T follicular helper cell (primary cell): Measurements from ENCODE around the gene RNF5.
"Not testable (repeated sequence)": the region's sequence is repeated elsewhere in the genome, so short reads cannot be mapped to it uniquely, and the experiment has no call there.

Experiments used
- DNase-seq: peaks from one replicate; pipeline ENCODE4 v3.0.0-alpha.2; 2020; ENCODE audit warnings: low read depth
- total RNA-seq, 2 experiments: gene quantifications; one replicate each; lab custom pipeline; 2026; lab: John Stamatoyannopoulos, UW

RNF5 gene, protein sequence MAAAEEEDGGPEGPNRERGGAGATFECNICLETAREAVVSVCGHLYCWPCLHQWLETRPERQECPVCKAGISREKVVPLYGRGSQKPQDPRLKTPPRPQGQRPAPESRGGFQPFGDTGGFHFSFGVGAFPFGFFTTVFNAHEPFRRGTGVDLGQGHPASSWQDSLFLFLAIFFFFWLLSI
- 37.6 to 39.5 reads per million in 2 experiments for total RNA-seq

DNA sequence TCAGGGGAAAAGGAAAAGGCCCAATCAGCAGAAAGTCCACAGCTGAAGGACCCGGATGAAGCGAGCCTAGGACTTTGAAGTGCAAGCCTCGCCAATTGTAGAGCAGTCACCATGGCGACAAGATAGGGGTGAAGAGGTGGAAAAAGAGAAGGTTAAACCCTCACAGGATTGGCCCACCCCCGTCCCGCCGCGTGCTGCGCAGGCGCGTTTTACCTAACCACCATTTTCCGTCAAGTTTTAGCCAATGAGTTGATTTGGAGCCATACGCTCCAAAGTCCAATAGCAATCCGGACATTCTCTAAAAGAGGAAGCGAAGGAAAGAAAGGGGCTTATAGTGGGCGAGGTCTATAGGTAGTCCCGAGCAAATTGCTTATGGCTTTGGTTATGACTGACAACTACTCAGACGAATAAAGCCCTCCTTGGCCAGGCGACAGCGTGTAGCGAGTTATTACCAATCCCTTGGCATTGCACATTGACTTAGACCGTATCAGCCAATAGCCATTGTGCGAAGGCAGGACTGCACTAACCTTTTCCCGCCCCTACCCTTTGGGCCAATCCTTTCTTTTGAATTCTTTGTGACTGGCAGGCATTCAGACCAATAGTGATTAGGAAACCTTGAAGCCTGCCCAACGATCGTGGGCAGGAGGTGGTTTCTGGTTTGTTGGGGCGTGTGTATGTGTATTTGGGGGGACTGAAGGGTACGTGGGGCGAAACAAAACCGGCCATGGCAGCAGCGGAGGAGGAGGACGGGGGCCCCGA, at the start of gene RNF5:
Gene RNF5, plus strand, starts transcription at position 618 of the 759 bp plus-strand sequence. Its CDS starts 107 bp downstream, at position 725.
- peak; percentile 93 for DNase-seq

DNA sequence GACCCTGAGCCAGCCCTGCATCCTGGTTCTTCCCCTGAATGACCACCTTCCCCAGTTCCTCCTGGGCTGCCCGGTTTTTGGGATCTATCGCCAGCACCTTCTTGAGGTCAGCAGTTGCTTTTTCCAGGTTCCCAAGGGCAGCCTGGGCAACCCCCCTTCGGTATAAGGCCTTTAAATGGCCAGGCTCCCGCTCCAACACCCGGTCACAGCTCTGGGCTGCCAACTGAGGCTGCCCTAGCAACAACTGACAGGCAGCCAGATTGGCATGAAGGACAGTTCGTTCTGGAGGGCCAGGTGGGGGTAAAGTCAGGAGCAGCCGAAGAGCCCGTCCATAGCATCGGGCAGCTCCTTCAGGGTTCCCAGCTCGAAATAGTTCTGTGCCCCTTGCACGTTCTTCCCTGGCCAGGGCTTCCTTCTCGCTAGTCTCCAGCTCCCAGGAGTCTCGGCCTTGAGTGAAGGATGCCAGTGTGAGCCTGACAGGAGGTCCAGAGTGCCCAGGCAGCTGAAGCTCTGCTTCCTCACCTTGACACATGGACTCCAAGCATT, 49.4 kb upstream of the RNF5 start:
- DNase-seq, result no peak

DNA sequence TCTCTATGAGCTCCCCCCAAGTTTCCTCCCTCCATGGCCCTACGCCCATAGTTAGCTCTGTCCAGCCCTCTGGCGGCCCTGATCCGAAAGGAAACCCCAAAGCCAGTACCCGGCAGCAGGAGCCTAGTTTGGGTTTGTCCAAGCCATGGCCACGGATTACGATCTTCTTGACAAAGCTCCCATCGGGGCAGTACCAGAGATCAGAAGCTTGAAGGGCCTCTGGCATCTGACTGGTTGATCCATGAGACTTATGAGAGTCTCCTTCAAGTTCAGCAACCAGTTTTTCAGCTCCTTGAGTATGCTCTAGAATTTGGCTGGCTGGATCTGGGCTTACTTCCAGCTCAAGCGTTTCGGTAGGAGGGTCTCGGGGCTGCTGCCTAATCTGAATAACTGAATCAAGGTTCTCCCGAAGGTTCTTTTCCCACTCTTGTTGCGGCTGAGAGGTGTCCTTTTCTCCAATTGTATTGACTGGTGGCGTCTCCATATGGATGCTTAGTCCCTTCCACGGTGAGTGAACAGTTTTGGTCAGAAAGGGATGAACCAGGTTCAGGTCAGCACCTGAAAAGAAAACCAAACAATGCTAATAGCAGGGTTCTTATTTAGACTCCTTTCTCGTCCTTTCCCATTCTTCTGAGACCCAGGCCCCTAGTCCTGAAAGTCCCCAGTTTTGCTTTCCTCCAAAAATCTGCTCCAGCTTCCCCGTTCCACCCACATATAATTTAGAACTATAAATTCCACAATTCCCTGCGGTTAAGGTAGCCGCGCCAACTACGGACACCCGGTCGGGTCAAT, 48.7 kb upstream of the RNF5 start:
- DNase-seq, result no peak

DNA sequence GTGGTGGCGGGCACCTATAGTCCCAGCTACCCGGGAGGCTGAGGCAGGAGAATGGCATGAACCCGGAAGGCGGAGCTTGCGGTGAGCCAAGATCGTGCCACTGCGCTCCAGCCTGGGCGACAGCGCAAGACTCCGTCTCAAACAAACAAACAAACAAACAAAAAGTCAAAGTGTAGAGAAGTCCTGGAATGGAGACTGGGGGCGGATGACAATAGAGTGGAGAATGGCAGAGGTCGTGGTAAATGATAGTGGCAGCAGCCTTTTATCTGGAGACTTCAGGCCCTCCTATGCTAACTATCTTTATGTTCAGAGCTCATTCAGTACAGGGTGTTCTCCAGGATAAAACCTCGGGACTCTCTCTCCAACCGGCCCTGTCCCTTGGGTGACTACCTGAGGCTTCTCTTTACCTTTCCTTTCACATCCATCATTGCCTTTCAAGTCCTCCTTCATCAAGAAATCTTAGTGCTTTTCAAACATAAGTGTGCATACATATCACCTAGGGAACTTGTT, 46.7 kb upstream of the RNF5 start:
- DNase-seq, result no peak

DNA sequence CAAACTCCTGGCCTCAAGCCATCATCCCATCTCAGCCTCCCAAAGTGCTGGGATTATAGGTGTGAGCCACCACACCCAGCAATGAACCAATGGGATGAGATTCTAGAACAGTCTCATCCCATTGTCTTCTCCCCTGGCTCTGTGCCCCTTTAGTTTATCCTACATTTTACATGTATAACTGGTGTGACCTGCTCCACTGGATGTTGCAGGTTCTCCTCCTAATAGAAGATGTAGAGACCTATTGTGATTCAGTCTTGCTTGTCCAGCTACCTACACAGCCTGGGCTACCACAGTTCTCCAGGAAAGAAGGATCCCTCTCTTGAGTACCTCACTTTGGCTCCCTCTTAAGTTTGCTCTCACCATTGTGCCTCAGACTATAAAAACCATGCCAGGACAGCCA, 46.1 kb upstream of the RNF5 start:
- no peak for DNase-seq

DNA sequence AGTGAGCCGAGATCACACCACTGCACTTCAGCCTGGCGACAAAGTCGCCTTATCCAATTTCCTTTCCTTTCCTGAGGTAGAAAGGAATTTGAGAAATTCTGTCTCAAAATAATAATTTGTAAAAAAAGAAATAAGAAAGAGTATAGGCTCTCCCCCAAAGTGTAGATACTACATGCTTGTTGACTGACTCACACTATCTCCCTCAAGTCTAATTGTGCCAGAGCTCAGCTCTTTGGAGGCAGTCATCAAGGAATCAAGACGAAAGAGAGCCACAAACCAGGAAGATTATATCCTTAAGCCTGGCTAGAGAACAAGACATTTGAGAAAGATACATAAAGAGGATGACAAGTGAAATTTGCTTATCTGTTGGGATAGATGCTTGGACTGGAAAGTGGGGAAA, 44.4 kb upstream of the RNF5 start:
- DNase-seq, result no peak

DNA sequence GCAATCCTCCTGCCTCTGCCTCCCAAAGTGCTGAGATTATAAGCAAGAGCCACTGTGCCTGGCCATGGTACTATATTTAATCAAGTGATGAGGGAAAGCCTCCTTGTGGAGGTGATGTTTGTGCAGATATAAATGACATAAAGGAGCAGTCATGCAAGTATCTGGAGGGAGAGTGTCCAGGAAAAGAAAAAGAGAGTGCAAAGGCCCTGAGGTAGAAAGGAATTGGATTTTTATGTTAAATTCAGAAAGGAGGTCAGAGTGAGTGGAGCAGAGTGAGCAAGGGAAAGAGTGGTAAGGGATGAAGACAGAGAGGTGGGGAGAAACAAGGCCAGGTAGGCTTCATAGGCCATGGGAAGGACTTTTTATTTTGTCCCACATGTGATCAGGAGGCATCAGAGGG, 40.8 kb upstream of the RNF5 start:
- DNase-seq, result no peak

DNA sequence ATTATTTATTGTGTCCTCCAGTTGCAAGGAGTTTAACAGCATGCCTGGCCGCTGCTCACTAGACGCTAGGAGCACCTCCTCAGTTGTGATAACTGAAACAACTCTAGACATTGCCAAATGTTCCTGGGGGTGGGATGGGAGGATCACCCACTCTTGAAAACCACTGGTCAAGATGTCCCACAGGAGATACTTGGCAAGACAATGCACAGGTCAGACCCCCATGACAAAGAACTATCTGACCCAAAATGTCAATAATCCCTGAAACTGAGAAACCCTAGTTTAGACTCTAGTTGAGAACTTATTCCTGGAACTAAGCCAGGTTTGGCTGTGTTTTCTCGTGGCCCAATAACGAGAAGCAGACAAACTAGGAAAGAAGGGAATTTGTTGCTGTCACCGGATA, 38.6 kb upstream of the RNF5 start:
- DNase-seq, result no peak

DNA sequence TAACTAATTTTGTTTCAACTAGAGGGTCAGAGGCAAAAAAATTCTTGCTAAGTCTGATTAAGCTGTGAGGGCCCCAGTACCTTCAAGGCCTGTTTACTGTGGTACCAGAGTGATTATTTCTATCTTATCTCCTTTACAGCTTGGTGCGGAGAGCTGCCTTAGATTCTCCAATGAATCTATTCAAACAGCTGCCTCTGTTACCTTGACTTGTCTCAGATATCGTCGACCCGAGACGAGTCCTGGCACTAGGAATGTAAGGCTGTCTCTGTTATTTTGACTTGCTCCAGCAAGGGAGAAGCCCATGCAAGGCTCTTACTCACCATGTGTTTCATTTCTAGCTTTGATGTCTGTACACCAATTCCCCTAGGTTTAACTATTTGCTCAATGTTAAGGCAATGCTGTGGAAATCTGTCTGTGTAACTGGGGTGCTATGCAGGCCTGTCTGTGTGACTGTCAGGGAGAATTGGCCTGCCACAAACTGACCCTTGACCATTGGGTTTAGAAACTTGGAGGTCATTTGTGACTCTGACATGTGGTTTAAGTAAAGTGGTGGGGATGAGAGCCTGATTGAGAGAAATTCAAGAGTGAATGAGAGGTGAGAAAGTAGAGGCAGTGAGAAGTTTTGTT, 37.7 kb upstream of the RNF5 start:
- no peak for DNase-seq

DNA sequence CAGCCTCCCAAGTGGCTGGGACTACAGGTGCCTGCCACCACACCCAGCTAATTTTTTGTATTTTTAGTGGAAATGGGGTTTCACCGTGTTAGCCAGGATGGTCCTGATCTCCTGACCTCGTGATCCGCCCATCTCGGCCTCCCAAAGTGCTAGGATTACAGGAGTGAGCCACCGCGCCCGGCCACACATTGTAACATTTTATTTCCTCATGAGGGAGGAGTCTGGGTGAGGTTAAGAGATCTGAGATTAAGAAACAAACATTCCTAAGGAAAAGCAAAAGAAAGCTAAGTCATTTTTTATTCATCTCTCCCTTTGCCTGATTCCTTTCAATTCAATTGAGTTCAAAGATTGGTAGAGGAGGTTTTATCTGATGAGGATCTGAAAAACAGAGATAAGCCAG, 34.0 kb upstream of the RNF5 start:
- DNase-seq, result not testable (repeated sequence)

DNA sequence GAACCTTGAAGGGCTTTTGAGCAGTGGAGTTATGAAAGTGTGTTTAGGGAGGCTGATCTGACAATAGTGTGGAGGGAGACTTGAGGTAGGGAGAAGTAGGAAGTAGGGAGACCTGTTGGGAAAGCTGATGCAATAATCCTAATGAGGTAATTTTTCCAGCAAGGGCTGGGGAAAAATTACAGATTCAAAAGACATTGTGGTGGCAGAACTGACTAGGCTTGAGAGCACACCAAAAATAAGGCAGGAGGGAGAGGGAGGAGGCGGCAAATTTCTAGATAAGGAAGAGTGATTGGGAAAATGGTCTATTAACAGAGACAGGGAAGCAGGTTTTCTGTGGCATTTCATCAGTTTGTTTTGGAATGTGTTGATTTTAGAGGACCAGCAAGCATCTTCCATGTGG, 31.9 kb upstream of the RNF5 start:
- no peak for DNase-seq

DNA sequence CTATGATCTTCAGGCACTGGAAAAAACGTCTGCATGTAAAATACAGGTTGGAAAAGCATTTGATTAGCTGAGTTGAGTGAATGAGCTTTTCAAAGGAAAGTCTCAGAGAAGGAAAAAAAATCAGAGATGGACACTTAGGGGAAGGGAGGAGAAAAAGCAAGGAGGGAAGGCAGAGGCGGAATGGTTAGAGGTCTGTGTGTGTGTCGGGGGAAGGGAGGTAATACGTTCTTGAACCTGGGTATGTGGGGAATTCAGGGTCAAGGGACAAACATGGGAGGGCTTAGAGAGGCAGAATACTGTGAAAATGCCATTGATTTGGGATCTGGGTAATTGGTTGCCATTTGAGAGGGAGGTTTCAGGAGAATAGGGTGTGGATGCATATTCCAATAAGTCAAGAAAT, 31.5 kb upstream of the RNF5 start:
- DNase-seq, result no peak

DNA sequence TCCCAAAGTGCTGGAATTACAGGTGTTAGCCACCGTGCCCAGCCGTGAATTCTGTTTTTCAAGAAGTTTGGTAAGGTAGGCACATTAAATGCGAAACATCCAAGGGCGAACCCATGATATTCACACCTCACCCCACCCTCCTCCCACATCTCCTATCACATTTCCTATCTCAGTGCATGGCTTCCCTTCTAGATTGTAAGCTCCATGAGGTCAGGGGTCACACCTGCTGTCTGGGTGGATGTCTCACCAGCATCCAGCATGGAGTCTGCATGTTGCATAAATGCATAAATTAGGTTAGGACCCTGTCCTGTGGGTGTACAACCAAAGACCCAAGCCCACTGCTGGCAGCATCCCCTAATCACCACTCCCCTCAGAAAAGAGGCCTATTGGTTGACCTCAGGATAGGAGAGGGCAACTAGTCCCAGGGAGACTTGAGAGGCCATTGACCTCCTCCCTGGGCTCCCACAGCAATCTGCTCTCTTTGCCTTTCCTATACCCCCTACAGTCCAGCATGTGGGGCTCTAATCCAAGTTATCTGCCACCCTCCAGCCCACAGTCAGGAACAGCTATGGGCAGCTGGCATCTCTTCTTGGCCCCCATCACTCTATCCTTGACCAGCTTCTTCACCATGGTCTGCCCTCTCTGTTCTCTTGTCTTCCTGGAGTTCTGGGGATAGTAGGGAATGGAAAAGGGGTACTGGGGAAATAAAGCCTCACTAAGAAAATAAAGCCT, 30.6 kb upstream of the RNF5 start:
- DNase-seq, result no peak

DNA sequence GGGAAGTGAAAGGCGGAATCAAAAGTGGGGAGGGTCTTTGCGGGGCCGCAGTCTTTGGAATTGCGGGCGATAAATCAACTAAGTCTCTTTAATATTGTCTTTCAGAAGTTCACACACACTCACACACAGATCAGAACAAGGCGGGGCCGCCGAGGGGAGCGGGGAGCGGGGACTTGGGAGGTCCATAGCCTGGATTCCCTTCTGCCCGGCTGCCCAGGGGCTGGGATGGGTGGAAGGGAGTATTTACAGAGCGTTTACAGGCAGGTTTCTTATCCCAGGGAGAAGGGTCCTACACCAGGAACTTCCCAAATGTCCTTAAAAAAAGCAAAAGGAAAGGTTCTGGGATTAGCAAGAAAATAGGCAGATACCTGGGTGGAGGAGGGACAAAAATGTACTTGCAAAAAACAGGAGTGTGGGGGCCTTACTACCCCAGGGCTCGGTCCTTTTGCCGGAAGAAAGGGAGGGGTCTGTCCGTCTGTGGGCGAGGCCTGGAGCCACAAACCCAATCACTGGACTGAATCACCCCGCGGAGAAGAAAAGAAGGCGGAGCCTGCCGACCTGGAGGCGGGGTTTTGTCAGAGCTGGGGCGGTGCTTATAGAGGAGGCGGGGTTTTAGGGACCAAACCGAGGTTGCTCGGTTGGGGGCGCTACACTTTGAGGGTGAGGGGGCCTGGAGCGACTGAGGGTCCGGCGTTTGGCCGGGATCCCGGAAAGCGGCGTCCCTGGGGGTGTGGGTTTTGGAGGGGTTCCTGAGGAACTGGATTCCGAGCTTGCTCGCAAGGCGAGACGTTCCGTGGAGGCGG, 29.7 kb upstream of the RNF5 start:
- peak; percentile 43 for DNase-seq

DNA sequence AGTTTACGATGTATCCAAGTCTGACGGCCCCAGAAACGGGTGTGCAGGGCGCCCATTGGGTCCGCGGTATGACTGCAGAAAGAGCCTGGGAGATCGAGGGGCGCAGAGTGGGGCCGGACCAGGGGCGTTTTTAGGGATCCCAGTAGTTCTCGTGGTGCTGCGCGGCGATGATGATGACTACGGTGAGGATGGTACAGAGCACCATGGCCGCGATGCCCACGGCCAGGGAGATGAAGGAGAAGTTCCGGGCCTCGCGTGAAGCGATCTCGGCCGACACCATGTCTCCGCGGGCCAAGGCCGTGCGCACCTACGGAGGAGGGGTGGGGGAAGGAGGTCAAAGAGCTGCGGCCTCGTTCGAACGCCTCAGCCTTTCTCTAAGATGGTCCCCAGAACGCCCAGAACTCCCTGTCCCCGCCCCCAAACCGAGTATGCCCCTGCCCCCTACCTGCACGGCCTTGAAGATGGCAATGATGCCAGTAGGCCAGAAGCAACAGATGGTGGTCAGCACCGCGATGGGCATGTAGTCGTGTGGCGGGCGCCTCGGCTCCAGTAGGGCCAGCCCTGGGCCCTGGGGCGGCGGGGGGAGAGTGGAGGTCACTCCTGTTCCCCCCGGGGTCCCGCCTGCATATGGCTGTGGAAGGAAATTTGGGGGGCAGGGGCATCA, 29.0 kb upstream of the RNF5 start:
- DNase-seq, result no peak

DNA sequence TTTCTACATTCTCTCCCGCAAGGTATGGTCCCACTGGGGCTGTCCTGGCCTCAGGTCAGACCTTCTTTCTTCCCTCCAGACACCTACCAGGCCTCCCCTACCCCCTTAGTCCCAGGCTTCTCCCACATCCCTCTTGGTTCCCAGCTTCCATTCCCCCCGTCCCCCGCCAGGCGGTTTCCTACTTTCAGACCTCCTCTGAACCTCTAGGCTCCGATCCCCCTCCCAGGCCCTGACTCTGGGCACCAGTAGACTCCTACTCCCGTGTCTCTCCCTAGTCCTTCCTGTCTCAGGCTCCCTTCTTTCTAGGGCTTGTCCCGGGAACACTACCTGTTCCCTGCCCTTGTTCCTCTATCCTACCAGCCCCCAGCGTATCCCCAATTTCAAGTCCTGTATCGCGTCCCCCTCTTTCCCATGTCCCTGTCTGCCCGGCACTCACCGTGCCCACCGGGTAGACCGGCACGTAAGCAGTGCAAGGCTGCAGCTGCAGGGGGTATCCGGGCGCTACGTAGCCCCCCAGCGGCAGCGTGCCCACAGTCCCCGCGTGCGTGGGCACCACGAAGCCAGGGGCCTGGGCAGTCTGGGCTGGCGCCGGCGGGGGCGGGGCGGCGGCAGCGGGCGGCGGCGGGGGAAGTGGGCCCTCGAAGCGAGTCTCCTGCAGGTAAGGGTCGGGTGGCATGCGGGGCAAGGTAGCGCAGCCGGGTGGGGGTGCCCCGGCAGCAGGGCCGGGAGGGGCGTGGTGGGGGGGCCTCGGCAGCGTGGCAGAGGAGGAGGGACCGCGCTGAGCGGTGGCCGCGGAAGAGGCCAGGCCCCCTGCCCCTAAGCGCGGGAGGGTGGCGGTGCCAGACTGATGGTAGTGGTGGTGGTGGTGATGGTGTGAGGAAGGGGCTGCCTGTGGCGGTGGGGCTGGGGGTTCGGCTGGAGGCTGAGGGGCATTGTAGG, 28.0 kb upstream of the RNF5 start:
- no peak for DNase-seq

DNA sequence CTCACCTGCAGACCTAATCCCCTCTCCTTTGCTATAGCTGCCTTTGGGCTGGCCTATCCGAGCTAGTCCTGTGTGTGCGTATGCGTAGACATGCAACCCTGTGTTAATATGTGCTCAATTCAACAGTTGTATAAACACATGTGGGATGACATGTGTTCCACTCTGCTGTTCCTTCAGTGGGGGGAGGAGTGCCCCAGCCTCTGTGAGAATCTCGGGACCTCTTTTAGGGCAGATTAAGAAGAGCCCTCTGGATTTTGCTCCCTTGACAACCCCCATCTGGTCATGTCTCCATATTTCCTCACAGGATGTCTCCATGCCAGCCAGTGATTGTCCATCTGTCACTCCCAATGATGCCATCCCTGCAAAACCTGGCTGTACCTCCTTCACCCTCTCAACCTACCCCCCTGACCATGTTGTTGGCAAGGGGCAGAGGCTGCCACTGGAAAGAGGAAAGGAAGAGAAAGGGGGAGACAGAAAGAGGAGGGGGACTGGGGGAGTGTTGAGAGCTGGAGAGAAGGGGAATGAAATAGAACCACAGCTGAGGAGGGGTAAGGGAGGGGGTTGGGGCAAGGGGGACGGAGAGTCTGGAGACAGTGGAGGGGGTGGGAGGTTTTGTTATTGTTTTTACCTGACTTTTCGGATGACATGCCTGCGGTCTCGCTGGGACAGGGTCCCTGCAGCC, 26.9 kb upstream of the RNF5 start:
- DNase-seq, result no peak
